HFF-Myc (cell line): ENCODE measurements around the gene FOLR3.

Source experiments
- DNase-seq: peaks from one replicate; pipeline ENCODE4 v3.0.0-alpha.2; 2011; ENCODE audit warnings: low read depth; ENCODE audit errors: extremely low read depth
- H3K4me3 ChIP-seq: replicated peaks from 2 replicates; pipeline ENCODE4 v1.5.1; 2011; ENCODE audit warnings: low read depth, mild to moderate bottlenecking, control low read depth, low read length
- CTCF ChIP-seq: IDR thresholded peaks from 2 replicates; pipeline ENCODE4 v1.5.1; 2012; ENCODE audit warnings: mild to moderate bottlenecking, low read depth, low read length, control low read depth; ENCODE audit errors: missing control alignments

The FOLR3 gene

GRCh38 chr11:72102631-72102945, 32.9 kb upstream of the FOLR3 start:
- no peak for TF ChIP-seq CTCF
- DNase-seq = no peak
- peak overlapping the region; percentile 75 for H3K4me3 ChIP-seq

- DNase-seq = peak; percentile 98
- peak; percentile 39 for TF ChIP-seq CTCF
- peak within 1 kb of the TSS; percentile 75 for H3K4me3 ChIP-seq
These were observed 32.4 kb upstream of the FOLR3 start, which contains the start of gene LAMTOR1 for GRCh38 chr11:72102946-72103753. Gene LAMTOR1, minus strand, starts transcription at chr11:72103297. Its CDS starts 73 bp downstream, at chr11:72103224.

DNA sequence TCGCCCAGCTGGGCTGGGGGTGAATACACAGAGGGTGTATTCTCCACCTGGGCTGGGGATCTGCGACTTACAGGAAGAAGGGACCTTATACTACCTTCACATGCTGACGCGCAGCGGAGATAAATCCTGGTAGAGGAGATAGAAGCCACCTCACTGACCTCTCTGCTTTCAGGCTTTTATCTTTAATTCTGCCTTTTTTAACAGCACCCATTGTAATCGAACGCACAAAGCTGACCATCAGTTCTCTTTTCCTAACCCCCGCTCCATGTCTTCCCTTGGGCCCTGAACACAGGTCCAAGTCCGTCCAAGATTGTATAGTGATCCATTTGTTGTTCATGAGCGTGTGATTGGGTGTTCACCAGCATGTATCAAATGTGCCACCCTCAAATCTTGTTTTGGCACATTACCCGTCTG, 31.8 kb upstream of the FOLR3 start:
- peak overlapping the region; percentile 75 for H3K4me3 ChIP-seq
- TF ChIP-seq CTCF = no peak
- DNase-seq = no peak

GRCh38 chr11:72105888-72106287, 29.6 kb upstream of the FOLR3 start, which contains the start of gene TOMT:
Gene TOMT, plus strand, starts transcription at chr11:72105924. Its CDS starts 28 bp downstream, at chr11:72105952.
- DNase-seq = no peak
- H3K4me3 ChIP-seq = no peak within 1 kb of the TSS
- TF ChIP-seq CTCF = no peak

- peak overlapping the region; percentile 65 for H3K4me3 ChIP-seq
- no peak for DNase-seq
- no peak for TF ChIP-seq CTCF
These were observed 24.0 kb upstream of the FOLR3 start for GRCh38 chr11:72111300-72112142.

GRCh38 chr11:72112143-72112977, 23.2 kb upstream of the FOLR3 start, which contains the start of gene ANAPC15:
Gene ANAPC15, minus strand, starts transcription at chr11:72112695. Its CDS starts 1,419 bp downstream, at chr11:72111276.
- TF ChIP-seq CTCF = no peak

More at GRCh38 chr11:72112143-72112977, 23.2 kb upstream of the FOLR3 start, which contains the start of gene ANAPC15:
- DNase-seq = peak; percentile 100
- peak within 1 kb of the TSS; percentile 65 for H3K4me3 ChIP-seq
